ENCODE measurements around the gene NEK10.
"Not testable (repeated sequence)": the region's sequence is repeated elsewhere in the genome, so short reads cannot be mapped to it uniquely, and the experiment has no call there.

NEK10 gene

GRCh38 chr3:27368831-27369607 is at the start of gene NEK10:
Gene NEK10, minus strand, starts transcription at chr3:27369383. Its CDS starts 16,501 bp downstream, at chr3:27352882.
- peak within 1 kb of the TSS; percentile 16 to 36 for H3K9ac ChIP-seq (ENCODE audit: low read depth in 1 of 2, low read length in 2 of 2)
- no peaks in the 10 kb centered on the region for H3K9me3 ChIP-seq (ENCODE audit: control insufficient read depth in 2 of 2, low read length in 2 of 2)
- H3K27ac ChIP-seq (ENCODE audit: low read depth in 2 of 2, low read length in 2 of 2) = no peak within 1 kb of the TSS

GRCh38 chr3:27415202-27415601 is 46.0 kb upstream of the NEK10 start:
- Histone ChIP-seq H3K4me3 (ENCODE audit: low read length in 2 of 2) (no peak overlapping the region), H3K9me3 (ENCODE audit: control insufficient read depth in 2 of 2, low read length in 2 of 2) (no peaks in the 10 kb centered on the region), H3K4me1 (ENCODE audit: control insufficient read depth in 2 of 2, insufficient read depth in 2 of 2, low read length in 2 of 2) (no peaks in the 10 kb centered on the region), H3K36me3 (ENCODE audit: control insufficient read depth in 2 of 2, insufficient read depth in 2 of 2, low read length in 2 of 2) (peaks cover 5 to 18% of the 10 kb centered on the region in 2 donors), H3K9ac (ENCODE audit: low read depth in 1 of 2, low read length in 2 of 2) (no peak overlapping the region), H3K27ac (ENCODE audit: low read depth in 2 of 2, low read length in 2 of 2) (no peak overlapping the region), H3K27me3 (ENCODE audit: control insufficient read depth in 2 of 2, insufficient read depth in 2 of 2, low read length in 2 of 2) (no peaks in the 10 kb centered on the region)

More at GRCh38 chr3:27368831-27369607, at the start of gene NEK10:
- Histone ChIP-seq H3K27me3 (ENCODE audit: control insufficient read depth in 2 of 2, insufficient read depth in 2 of 2, low read length in 2 of 2) (no peaks in the 10 kb centered on the region), H3K36me3 (ENCODE audit: control insufficient read depth in 2 of 2, insufficient read depth in 2 of 2, low read length in 2 of 2) (no peaks in the 10 kb centered on the region), H3K4me1 (ENCODE audit: control insufficient read depth in 2 of 2, insufficient read depth in 2 of 2, low read length in 2 of 2) (peaks cover 0 to 10% of the 10 kb centered on the region in 2 donors), H3K4me3 (ENCODE audit: low read length in 2 of 2) (peak within 1 kb of the TSS; percentile 90)

- no peak overlapping the region for H3K9ac ChIP-seq (ENCODE audit: low read depth in 1 of 2, low read length in 2 of 2)
These were observed 23.9 kb upstream of the NEK10 start for GRCh38 chr3:27392950-27393679.

GRCh38 chr3:27392414-27392813 is 23.2 kb upstream of the NEK10 start:
- H3K9ac ChIP-seq (ENCODE audit: low read depth in 1 of 2, low read length in 2 of 2); H3K27ac ChIP-seq (ENCODE audit: low read depth in 2 of 2, low read length in 2 of 2); H3K4me3 ChIP-seq (ENCODE audit: low read length in 2 of 2); H3K9me3 ChIP-seq (ENCODE audit: control insufficient read depth in 2 of 2, low read length in 2 of 2); H3K36me3 ChIP-seq (ENCODE audit: control insufficient read depth in 2 of 2, insufficient read depth in 2 of 2, low read length in 2 of 2); H3K4me1 ChIP-seq (ENCODE audit: control insufficient read depth in 2 of 2, insufficient read depth in 2 of 2, low read length in 2 of 2); H3K27me3 ChIP-seq (ENCODE audit: control insufficient read depth in 2 of 2, insufficient read depth in 2 of 2, low read length in 2 of 2): not testable (repeated sequence)

More at GRCh38 chr3:27392950-27393679, 23.9 kb upstream of the NEK10 start:
- H3K4me1 ChIP-seq (ENCODE audit: control insufficient read depth in 2 of 2, insufficient read depth in 2 of 2, low read length in 2 of 2) = no peaks in the 10 kb centered on the region
- no peak overlapping the region for H3K4me3 ChIP-seq (ENCODE audit: low read length in 2 of 2)
- no peaks in the 10 kb centered on the region for H3K9me3 ChIP-seq (ENCODE audit: control insufficient read depth in 2 of 2, low read length in 2 of 2)
- peaks cover 3 to 5% of the 10 kb centered on the region in 2 donors for H3K36me3 ChIP-seq (ENCODE audit: control insufficient read depth in 2 of 2, insufficient read depth in 2 of 2, low read length in 2 of 2)
- H3K27me3 ChIP-seq (ENCODE audit: control insufficient read depth in 2 of 2, insufficient read depth in 2 of 2, low read length in 2 of 2) = no peaks in the 10 kb centered on the region
- no peak overlapping the region for H3K27ac ChIP-seq (ENCODE audit: low read depth in 2 of 2, low read length in 2 of 2)

GRCh38 chr3:27391796-27392195 is 22.6 kb upstream of the NEK10 start:
- H3K4me3 ChIP-seq (ENCODE audit: low read length in 2 of 2) = no peak overlapping the region
- no peaks in the 10 kb centered on the region for H3K27me3 ChIP-seq (ENCODE audit: control insufficient read depth in 2 of 2, insufficient read depth in 2 of 2, low read length in 2 of 2)
- H3K27ac ChIP-seq (ENCODE audit: low read depth in 2 of 2, low read length in 2 of 2) = no peak overlapping the region
- no peak overlapping the region for H3K9ac ChIP-seq (ENCODE audit: low read depth in 1 of 2, low read length in 2 of 2)
- H3K4me1 ChIP-seq (ENCODE audit: control insufficient read depth in 2 of 2, insufficient read depth in 2 of 2, low read length in 2 of 2) = no peaks in the 10 kb centered on the region
- no peaks in the 10 kb centered on the region for H3K9me3 ChIP-seq (ENCODE audit: control insufficient read depth in 2 of 2, low read length in 2 of 2)
- peaks cover 2 to 4% of the 10 kb centered on the region in 2 donors for H3K36me3 ChIP-seq (ENCODE audit: control insufficient read depth in 2 of 2, insufficient read depth in 2 of 2, low read length in 2 of 2)

GRCh38 chr3:27387625-27388024 is 18.4 kb upstream of the NEK10 start:
- no peak overlapping the region for H3K9ac ChIP-seq (ENCODE audit: low read depth in 1 of 2, low read length in 2 of 2)
- H3K27me3 ChIP-seq (ENCODE audit: control insufficient read depth in 2 of 2, insufficient read depth in 2 of 2, low read length in 2 of 2) = no peaks in the 10 kb centered on the region
- H3K27ac ChIP-seq (ENCODE audit: low read depth in 2 of 2, low read length in 2 of 2) = no peak overlapping the region
- H3K9me3 ChIP-seq (ENCODE audit: control insufficient read depth in 2 of 2, low read length in 2 of 2) = no peaks in the 10 kb centered on the region
- no peaks in the 10 kb centered on the region for H3K4me1 ChIP-seq (ENCODE audit: control insufficient read depth in 2 of 2, insufficient read depth in 2 of 2, low read length in 2 of 2)
- H3K4me3 ChIP-seq (ENCODE audit: low read length in 2 of 2) = no peak overlapping the region
- peaks cover 2 to 6% of the 10 kb centered on the region in 2 donors for H3K36me3 ChIP-seq (ENCODE audit: control insufficient read depth in 2 of 2, insufficient read depth in 2 of 2, low read length in 2 of 2)

- Histone ChIP-seq H3K36me3 (ENCODE audit: control insufficient read depth in 2 of 2, insufficient read depth in 2 of 2, low read length in 2 of 2) (peaks cover 2 to 6% of the 10 kb centered on the region in 2 donors), H3K9me3 (ENCODE audit: control insufficient read depth in 2 of 2, low read length in 2 of 2) (no peaks in the 10 kb centered on the region), H3K9ac (ENCODE audit: low read depth in 1 of 2, low read length in 2 of 2) (no peak overlapping the region), H3K4me3 (ENCODE audit: low read length in 2 of 2) (no peak overlapping the region), H3K27me3 (ENCODE audit: control insufficient read depth in 2 of 2, insufficient read depth in 2 of 2, low read length in 2 of 2) (no peaks in the 10 kb centered on the region), H3K4me1 (ENCODE audit: control insufficient read depth in 2 of 2, insufficient read depth in 2 of 2, low read length in 2 of 2) (no peaks in the 10 kb centered on the region), H3K27ac (ENCODE audit: low read depth in 2 of 2, low read length in 2 of 2) (no peak overlapping the region)
These were observed 16.3 kb upstream of the NEK10 start for GRCh38 chr3:27385504-27385903.

GRCh38 chr3:27384191-27384590 is 15.0 kb upstream of the NEK10 start:
- Histone ChIP-seq H3K36me3 (ENCODE audit: control insufficient read depth in 2 of 2, insufficient read depth in 2 of 2, low read length in 2 of 2) (peaks cover 5 to 6% of the 10 kb centered on the region in 2 donors), H3K9me3 (ENCODE audit: control insufficient read depth in 2 of 2, low read length in 2 of 2) (no peaks in the 10 kb centered on the region), H3K27me3 (ENCODE audit: control insufficient read depth in 2 of 2, insufficient read depth in 2 of 2, low read length in 2 of 2) (no peaks in the 10 kb centered on the region), H3K4me1 (ENCODE audit: control insufficient read depth in 2 of 2, insufficient read depth in 2 of 2, low read length in 2 of 2) (no peaks in the 10 kb centered on the region), H3K9ac (ENCODE audit: low read depth in 1 of 2, low read length in 2 of 2) (no peak overlapping the region), H3K4me3 (ENCODE audit: low read length in 2 of 2) (no peak overlapping the region), H3K27ac (ENCODE audit: low read depth in 2 of 2, low read length in 2 of 2) (no peak overlapping the region)

GRCh38 chr3:27380433-27381357 is 11.5 kb upstream of the NEK10 start:
- Histone ChIP-seq H3K4me1 (ENCODE audit: control insufficient read depth in 2 of 2, insufficient read depth in 2 of 2, low read length in 2 of 2) (no peaks in the 10 kb centered on the region), H3K4me3 (ENCODE audit: low read length in 2 of 2) (no peak overlapping the region), H3K27me3 (ENCODE audit: control insufficient read depth in 2 of 2, insufficient read depth in 2 of 2, low read length in 2 of 2) (no peaks in the 10 kb centered on the region), H3K9me3 (ENCODE audit: control insufficient read depth in 2 of 2, low read length in 2 of 2) (no peaks in the 10 kb centered on the region), H3K36me3 (ENCODE audit: control insufficient read depth in 2 of 2, insufficient read depth in 2 of 2, low read length in 2 of 2) (peaks cover 5 to 6% of the 10 kb centered on the region in 2 donors), H3K9ac (ENCODE audit: low read depth in 1 of 2, low read length in 2 of 2) (no peak overlapping the region), H3K27ac (ENCODE audit: low read depth in 2 of 2, low read length in 2 of 2) (no peak overlapping the region)

Data from mucosa of rectum (tissue), 2 donors.